Kidney epithelial cell (primary cell): Measurements from ENCODE around the gene USP11. TPM values are rescaled to one million over a fixed set of nuclear protein-coding genes. Genes with fewer than 3 reads are reported as not detected.

Source experiments
- DNase-seq: peaks from one replicate; pipeline ENCODE4 v3.0.0-alpha.2; 2010; ENCODE audit warnings: low read depth
- H3K27me3 ChIP-seq: 2 replicates; pipeline ENCODE4 v1.6.0; 2011; ENCODE audit warnings: low read length; ENCODE audit not compliant: control insufficient read depth, insufficient read depth
- H3K36me3 ChIP-seq: 2 replicates; pipeline ENCODE4 v1.5.1; 2011; ENCODE audit warnings: low read length; ENCODE audit not compliant: control insufficient read depth, insufficient read depth
- H3K4me3 ChIP-seq: 2 replicates; pipeline ENCODE4 v1.5.1; 2011; ENCODE audit warnings: low read depth, mild to moderate bottlenecking, control low read depth, low read length
- CTCF ChIP-seq: IDR thresholded peaks from 2 replicates; pipeline ENCODE4 v1.5.1; 2011; ENCODE audit warnings: mild to moderate bottlenecking, moderate library complexity, low read length, control low read depth, inconsistent platforms; ENCODE audit not compliant: insufficient read depth, poor library complexity, severe bottlenecking
- total RNA-seq: library from RNA; depleted of rRNA; stranded (reverse); fragments of >200 nt; gene quantifications from 2 replicates; pipeline ENCODE4 v1.2.3, GENCODE V29; 2015

Gene USP11
- total RNA-seq, 1 donor from 2014 or later = 49.1 TPM

- no peak for DNase-seq
- Histone ChIP-seq H3K36me3 (no peaks in the 10 kb centered on the region), H3K27me3 (peaks cover 13% of the 10 kb centered on the region), H3K4me3 (no peak overlapping the region)
- no peak for TF ChIP-seq CTCF
Measured at GRCh38 chrX:47241201-47242011, 8.6 kb downstream of the USP11 start.

DNA sequence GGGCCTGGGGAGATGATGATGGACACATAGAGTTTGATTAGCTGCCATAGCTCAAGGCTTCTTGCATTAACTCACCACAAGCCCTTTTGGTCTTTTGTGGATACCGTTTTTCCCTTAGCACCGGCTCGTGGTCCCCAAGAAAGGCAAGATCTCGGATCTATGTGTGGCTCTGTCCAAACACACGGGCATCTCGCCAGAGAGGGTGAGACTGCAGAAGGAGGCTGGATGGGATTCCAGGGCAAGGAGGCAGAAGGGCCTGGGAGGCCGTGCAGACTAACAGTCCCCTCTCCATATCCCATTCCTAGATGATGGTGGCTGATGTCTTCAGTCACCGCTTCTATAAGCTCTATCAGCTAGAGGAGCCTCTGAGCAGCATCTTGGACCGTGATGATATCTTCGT is 9.5 kb downstream of the USP11 start:
- Histone ChIP-seq H3K27me3 (peaks cover 13% of the 10 kb centered on the region), H3K36me3 (no peaks in the 10 kb centered on the region), H3K4me3 (no peak overlapping the region)
- no peak for DNase-seq
- TF ChIP-seq CTCF = no peak

- DNase-seq = no peak
- H3K36me3 ChIP-seq = no peaks in the 10 kb centered on the region
- H3K27me3 ChIP-seq = peaks cover 13% of the 10 kb centered on the region
- H3K4me3 ChIP-seq = no peak overlapping the region
- TF ChIP-seq CTCF = no peak
Measured at GRCh38 chrX:47243351-47243750, 10.5 kb downstream of the USP11 start.

DNA sequence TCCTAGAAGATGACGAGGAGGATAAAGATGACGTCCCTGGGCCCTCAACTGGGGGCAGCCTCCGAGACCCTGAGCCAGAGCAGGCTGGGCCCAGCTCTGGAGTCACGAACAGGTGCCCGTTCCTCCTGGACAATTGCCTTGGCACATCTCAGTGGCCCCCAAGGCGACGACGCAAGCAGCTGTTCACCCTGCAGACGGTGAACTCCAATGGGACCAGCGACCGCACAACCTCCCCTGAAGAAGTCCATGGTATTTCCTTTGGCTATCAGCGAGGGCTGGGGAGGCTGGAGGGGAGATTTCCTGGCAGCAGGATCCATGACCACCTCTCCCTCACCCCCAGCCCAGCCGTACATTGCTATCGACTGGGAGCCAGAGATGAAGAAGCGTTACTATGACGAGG is 11.9 kb downstream of the USP11 start:
- no peak for DNase-seq
- Histone ChIP-seq H3K27me3 (peaks cover 7% of the 10 kb centered on the region), H3K4me3 (no peak overlapping the region), H3K36me3 (no peaks in the 10 kb centered on the region)
- TF ChIP-seq CTCF = no peak

DNA sequence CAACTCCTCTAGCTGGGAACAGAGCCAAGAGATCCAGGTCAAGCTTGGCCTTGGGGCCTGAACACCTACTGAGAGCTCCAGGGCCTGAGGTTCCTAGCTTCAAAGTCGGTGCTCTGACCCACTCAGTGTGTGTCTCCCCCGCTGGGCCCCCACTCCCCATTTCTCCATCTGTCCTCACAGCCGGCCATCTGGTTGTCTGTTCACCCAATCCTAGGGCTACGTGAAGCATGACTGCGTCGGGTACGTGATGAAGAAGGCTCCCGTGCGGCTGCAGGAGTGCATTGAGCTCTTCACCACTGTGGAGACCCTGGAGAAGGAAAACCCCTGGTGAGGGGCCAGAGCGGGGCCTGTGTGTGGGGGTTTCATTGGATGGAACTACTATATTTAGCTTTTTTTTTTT is 12.3 kb downstream of the USP11 start:
- Histone ChIP-seq H3K36me3 (no peaks in the 10 kb centered on the region), H3K4me3 (no peak overlapping the region), H3K27me3 (peaks cover 7% of the 10 kb centered on the region)
- no peak for TF ChIP-seq CTCF
- no peak for DNase-seq
